Lower leg skin (tissue), 3 donors: ENCODE measurements around the gene AFTPH.

Source experiments
- CTCF ChIP-seq, 3 donors: fragments of 450-650 bp; IDR thresholded peaks; one replicate each; pipeline ENCODE4 v1.5.1; 2016; ENCODE audit warnings: antibody characterized with exemption in 3 of 3, mild to moderate bottlenecking in 3 of 3, moderate library complexity in 2 of 3
- POLR2A ChIP-seq, 2 donors: fragments of 450-650 bp; IDR thresholded peaks; one replicate each; pipeline ENCODE4 v1.6.1; 2016 to 2017; ENCODE audit warnings: antibody characterized with exemption in 2 of 2, mild to moderate bottlenecking in 1 of 2, moderate library complexity in 1 of 2

- TF ChIP-seq CTCF (IDR thresholded peaks at IDR 0.05): no peak
- no peak for TF ChIP-seq POLR2A (IDR thresholded peaks at IDR 0.05)
These were observed 113.8 kb downstream of the AFTPH start for GRCh38 chr2:64637931-64638330.
